Urothelium cell line (cell line): ENCODE data around the gene BMP4.

ENCODE experiments used
- DNase-seq: peaks from one replicate; pipeline ENCODE4 v3.0.0; 2011; ENCODE audit warnings: low spot score, mixed read lengths
- FAIRE-seq: peaks from 2 replicates; lab custom pipeline; 2011; peaks lifted over from hg19 to GRCh38; lab: Jason Lieb, UNC

BMP4 gene

DNA sequence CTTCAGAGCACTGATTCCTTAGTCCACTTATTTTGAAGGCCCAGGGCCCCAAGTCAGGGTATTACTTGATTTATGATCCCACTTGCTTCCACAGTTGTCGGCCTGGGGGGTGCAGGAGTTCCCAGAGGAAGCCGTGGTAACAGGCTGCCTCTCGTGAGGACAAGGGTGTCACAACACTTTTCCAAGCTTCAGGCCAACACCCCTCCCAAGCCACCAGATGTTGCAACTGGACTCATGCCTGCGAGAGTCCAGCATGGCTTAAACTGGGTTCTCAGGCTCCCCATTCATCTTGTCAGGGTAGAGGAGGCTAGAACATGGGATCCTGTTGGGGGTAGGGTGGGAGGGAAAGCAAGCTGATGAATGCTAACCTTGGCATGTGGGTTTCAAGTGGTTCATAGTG is 56.1 kb downstream of the BMP4 start:
- DNase-seq (no peak), FAIRE-seq (peak; percentile 35)
